Keratinocyte (primary cell): ENCODE results near the gene LLCFC1. TPM values are rescaled to one million over a fixed set of nuclear protein-coding genes. Genes with fewer than 3 reads are reported as not detected.

ENCODE experiments used
- DNase-seq: peaks from one replicate; pipeline ENCODE4 v3.0.0-alpha.2; 2011; ENCODE audit warnings: low read depth, missing footprints, low spot score
- FAIRE-seq: peaks from 2 replicates; lab custom pipeline; 2011; peaks lifted over from hg19 to GRCh38; lab: Jason Lieb, UNC
- H2AFZ ChIP-seq: 2 replicates; pipeline ENCODE4 v1.6.0; 2012; ENCODE audit warnings: low read length, control low read depth, inconsistent platforms; ENCODE audit not compliant: control insufficient read depth
- H3K27ac ChIP-seq: 2 replicates; pipeline ENCODE4 v1.5.1; 2011; ENCODE audit warnings: low read length; ENCODE audit not compliant: control insufficient read depth, insufficient read depth
- H3K27me3 ChIP-seq: 3 replicates; pipeline ENCODE4 v1.6.0; 2011; ENCODE audit warnings: low read length; ENCODE audit not compliant: control insufficient read depth, insufficient read depth; ENCODE audit errors: extremely low read depth
- H3K36me3 ChIP-seq, 2 experiments: 2 replicates in 1 of 2; 3 replicates in 1 of 2; pipeline ENCODE4 v1.5.1; 2011; ENCODE audit warnings: low read length in 2 of 2, mild to moderate bottlenecking in 1 of 2; ENCODE audit not compliant: control insufficient read depth in 2 of 2, insufficient read depth in 2 of 2; ENCODE audit errors: extremely low read depth in 1 of 2
- H3K4me1 ChIP-seq: 3 replicates; pipeline ENCODE4 v1.5.1; 2011; ENCODE audit warnings: low read length; ENCODE audit not compliant: control insufficient read depth, insufficient read depth; ENCODE audit errors: extremely low read depth
- H3K4me2 ChIP-seq: 3 replicates; pipeline ENCODE4 v1.6.0; 2011; ENCODE audit warnings: low read depth, low read length; ENCODE audit not compliant: control insufficient read depth, insufficient read depth; ENCODE audit errors: extremely low read depth
- H3K4me3 ChIP-seq, 3 experiments: fragments of 200-600 bp in 1 of 3; sonication (generic) in 1 of 3; 2 replicates in 2 of 3; 3 replicates in 1 of 3; pipeline ENCODE4 v1.5.1; 2011 to 2016; ENCODE audit warnings: low read length in 3 of 3, mild to moderate bottlenecking in 3 of 3, control low read depth in 2 of 3, inconsistent platforms in 1 of 3, low read depth in 1 of 3, mixed read lengths in 1 of 3, mixed run types in 1 of 3, moderate library complexity in 1 of 3; ENCODE audit not compliant: control insufficient read depth in 2 of 3, insufficient read depth in 2 of 3; ENCODE audit errors: extremely low read depth in 1 of 3
- H3K79me2 ChIP-seq: 2 replicates; pipeline ENCODE4 v1.6.0; 2012; ENCODE audit warnings: low read length; ENCODE audit not compliant: control insufficient read depth, insufficient read depth
- H3K9ac ChIP-seq: 3 replicates; pipeline ENCODE4 v1.6.0; 2011; ENCODE audit warnings: low read length; ENCODE audit not compliant: control insufficient read depth, insufficient read depth; ENCODE audit errors: extremely low read depth
- H3K9me1 ChIP-seq: 3 replicates; pipeline ENCODE4 v1.6.0; 2011; ENCODE audit warnings: low read length; ENCODE audit not compliant: control insufficient read depth, insufficient read depth; ENCODE audit errors: extremely low read depth
- H3K9me3 ChIP-seq: 2 replicates; pipeline ENCODE4 v1.5.1; 2012; ENCODE audit warnings: low read depth, low read length; ENCODE audit not compliant: control insufficient read depth
- H4K20me1 ChIP-seq: 3 replicates; pipeline ENCODE4 v1.6.0; 2011; ENCODE audit warnings: low read length; ENCODE audit not compliant: control insufficient read depth, insufficient read depth; ENCODE audit errors: extremely low read depth
- EZH2 ChIP-seq: IDR thresholded peaks from one replicate; pipeline ENCODE4 v1.6.1; 2012; ENCODE audit warnings: inconsistent platforms, mild to moderate bottlenecking, low read length, moderate library complexity
- dilution Hi-C: fragments of 300-500 bp; cut with MboI; formaldehyde crosslinking; loops from one replicate; pipeline ENCODE4 v1.7.0; 2020; ENCODE audit warnings: low sequenced_read_pairs; ENCODE audit not compliant: extremely low pct_ligation_motif_present
- polyA plus RNA-seq, 5 experiments: library from polyadenylated mRNA; depleted of rRNA in 3 of 5; stranded (reverse) in 3 of 5; stranded (forward) in 1 of 5; unstranded in 1 of 5; fragments of >200 nt; gene quantifications; 1 replicate in 1 of 5; 2 replicates in 3 of 5; 3 replicates in 1 of 5; pipeline versions ENCODE4 v1.2.1 to v1.2.3, GENCODE V29; 2011 to 2012; ENCODE audit warnings: missing spikeins in 2 of 5, low read depth in 1 of 5, low replicate concordance in 1 of 5
- TF ChIP-seq, protein P1 (sequence below), 3 experiments: IDR thresholded peaks in 1 of 3; conservative IDR thresholded peaks in 1 of 3; optimal IDR thresholded peaks in 1 of 3; 2 replicates in 2 of 3; 3 replicates in 1 of 3; pipeline versions ENCODE3 to v1.5.1; 2011; ENCODE audit warnings: low read length in 3 of 3, mild to moderate bottlenecking in 3 of 3, moderate library complexity in 2 of 3, control low read depth in 1 of 3, inconsistent platforms in 1 of 3; ENCODE audit not compliant: insufficient read depth in 2 of 3; ENCODE audit errors: extremely low read depth in 1 of 3

LLCFC1 gene
- polyA plus RNA-seq, 1 donor (not counting 4 experiments of a cell fraction or from before 2014, with no cell fraction given), result not detected

DNA sequence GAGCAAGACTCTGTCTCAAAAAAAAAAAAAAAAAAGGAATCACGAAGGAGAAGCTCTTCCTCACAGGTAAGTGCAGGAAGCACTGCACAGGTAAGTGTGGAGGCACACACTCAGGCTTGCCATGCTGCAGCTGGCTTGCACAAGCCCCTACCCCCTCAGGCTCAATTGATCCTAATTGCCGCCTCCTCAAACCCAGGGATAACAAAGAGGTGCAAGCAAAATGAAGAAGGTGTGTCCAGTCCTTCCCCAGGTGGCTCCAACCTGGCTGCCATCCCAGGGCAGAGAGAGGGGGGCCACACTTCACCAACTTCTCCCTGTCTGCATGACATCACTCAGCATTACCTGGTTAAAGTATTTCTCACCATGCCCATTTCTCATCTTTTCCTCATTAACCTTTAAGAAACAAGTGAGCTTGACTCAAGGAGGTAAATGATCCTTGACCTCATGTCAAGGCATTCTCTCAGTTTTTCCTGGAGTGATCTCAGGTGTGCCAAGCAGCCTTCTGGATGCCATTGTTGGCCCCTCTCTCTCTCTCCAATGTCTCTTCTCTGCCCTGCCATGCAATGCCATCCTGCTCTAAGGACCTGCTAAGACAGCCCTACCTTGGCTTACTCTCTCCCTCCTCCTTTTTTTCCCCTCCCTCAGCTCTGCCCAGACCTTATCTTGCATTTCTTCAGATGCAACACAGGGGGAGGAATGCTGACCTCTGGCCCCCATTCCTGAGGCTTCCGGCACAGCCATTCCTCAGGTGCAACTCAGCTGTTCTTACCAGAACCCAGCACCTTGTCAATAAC is 40.7 kb upstream of the LLCFC1 start:
- Histone ChIP-seq H3K27me3 (peaks cover 4% of the 10 kb centered on the region), H4K20me1 (no peaks in the 10 kb centered on the region), H3K79me2 (no peaks in the 10 kb centered on the region), H3K4me1 (no peaks in the 10 kb centered on the region), H3K27ac (no peak overlapping the region), H3K36me3 (no peaks in the 10 kb centered on the region), H3K9ac (no peak overlapping the region), H2AFZ (no peak overlapping the region), H3K9me1 (no peaks in the 10 kb centered on the region), H3K4me2 (no peak overlapping the region), H3K4me3 (no peak overlapping the region), H3K9me3 (no peaks in the 10 kb centered on the region)
- no peak for TF ChIP-seq EZH2
- TF ChIP-seq, protein P1, sequence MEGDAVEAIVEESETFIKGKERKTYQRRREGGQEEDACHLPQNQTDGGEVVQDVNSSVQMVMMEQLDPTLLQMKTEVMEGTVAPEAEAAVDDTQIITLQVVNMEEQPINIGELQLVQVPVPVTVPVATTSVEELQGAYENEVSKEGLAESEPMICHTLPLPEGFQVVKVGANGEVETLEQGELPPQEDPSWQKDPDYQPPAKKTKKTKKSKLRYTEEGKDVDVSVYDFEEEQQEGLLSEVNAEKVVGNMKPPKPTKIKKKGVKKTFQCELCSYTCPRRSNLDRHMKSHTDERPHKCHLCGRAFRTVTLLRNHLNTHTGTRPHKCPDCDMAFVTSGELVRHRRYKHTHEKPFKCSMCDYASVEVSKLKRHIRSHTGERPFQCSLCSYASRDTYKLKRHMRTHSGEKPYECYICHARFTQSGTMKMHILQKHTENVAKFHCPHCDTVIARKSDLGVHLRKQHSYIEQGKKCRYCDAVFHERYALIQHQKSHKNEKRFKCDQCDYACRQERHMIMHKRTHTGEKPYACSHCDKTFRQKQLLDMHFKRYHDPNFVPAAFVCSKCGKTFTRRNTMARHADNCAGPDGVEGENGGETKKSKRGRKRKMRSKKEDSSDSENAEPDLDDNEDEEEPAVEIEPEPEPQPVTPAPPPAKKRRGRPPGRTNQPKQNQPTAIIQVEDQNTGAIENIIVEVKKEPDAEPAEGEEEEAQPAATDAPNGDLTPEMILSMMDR (optimal IDR thresholded peaks at IDR 0.05 in 1 of 3, IDR thresholded peaks at IDR 0.05 in 1 of 3, conservative IDR thresholded peaks at IDR 0.05 in 1 of 3; ENCODE audit: extremely low read depth in 1 of 3, insufficient read depth in 2 of 3, low read length in 3 of 3), result no peak
- DNase-seq (no peak), FAIRE-seq (no peak)
- dilution Hi-C loops, result no loop called here

DNA sequence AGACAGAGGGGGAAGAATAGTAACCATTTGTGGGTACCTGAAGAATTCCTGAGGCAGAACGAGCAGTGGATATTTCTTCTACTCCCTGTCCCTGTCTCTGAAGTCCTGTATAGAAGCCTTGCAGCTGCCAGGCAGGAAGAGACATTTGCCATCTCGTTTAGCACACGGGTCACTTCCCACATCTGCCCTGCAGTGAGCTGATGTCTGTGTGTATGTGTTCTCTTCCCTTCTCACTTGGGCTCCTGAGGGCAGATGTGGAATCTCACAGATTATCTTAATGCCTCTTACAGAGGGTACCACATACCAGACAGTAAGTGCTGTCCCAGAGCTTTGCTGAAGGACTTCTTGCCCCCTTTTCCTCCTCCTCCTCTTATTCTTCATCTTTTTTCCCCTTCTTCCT is 39.6 kb upstream of the LLCFC1 start:
- TF ChIP-seq, protein P1 (optimal IDR thresholded peaks at IDR 0.05 in 1 of 3, IDR thresholded peaks at IDR 0.05 in 1 of 3, conservative IDR thresholded peaks at IDR 0.05 in 1 of 3; ENCODE audit: extremely low read depth in 1 of 3, insufficient read depth in 2 of 3, low read length in 3 of 3), result no peak
- TF ChIP-seq EZH2, result no peak
- no peak overlapping the region for H3K9ac ChIP-seq
- DNase-seq (no peak), FAIRE-seq (no peak)
- H3K27me3 ChIP-seq, result peaks cover 4% of the 10 kb centered on the region
- no peak overlapping the region for H3K4me2 ChIP-seq
- H3K9me1 ChIP-seq, result no peaks in the 10 kb centered on the region
- H4K20me1 ChIP-seq, result no peaks in the 10 kb centered on the region
- H2AFZ ChIP-seq, result no peak overlapping the region
- no peaks in the 10 kb centered on the region for H3K4me1 ChIP-seq
- no peaks in the 10 kb centered on the region for H3K36me3 ChIP-seq
- H3K27ac ChIP-seq, result no peak overlapping the region
- no peaks in the 10 kb centered on the region for H3K79me2 ChIP-seq
- dilution Hi-C loops, result no loop called here
- H3K4me3 ChIP-seq, result no peak overlapping the region
- no peaks in the 10 kb centered on the region for H3K9me3 ChIP-seq
